Mucosa of stomach (tissue), 1 donor: ENCODE data around the gene ACSM2A.
"Not testable (repeated sequence)": the region's sequence is repeated elsewhere in the genome, so short reads cannot be mapped to it uniquely, and the experiment has no call there.

ENCODE experiments used
- H3K27me3 ChIP-seq: one replicate; pipeline ENCODE4 v1.7.0; 2013; ENCODE audit warnings: mild to moderate bottlenecking, low read length; ENCODE audit not compliant: control insufficient read depth, insufficient read depth
- H3K36me3 ChIP-seq: one replicate; pipeline ENCODE4 v1.7.0; 2013; ENCODE audit warnings: low read length; ENCODE audit not compliant: control insufficient read depth, insufficient read depth
- H3K4me1 ChIP-seq: one replicate; pipeline ENCODE4 v1.7.0; 2013; ENCODE audit warnings: mild to moderate bottlenecking, low read length; ENCODE audit not compliant: control insufficient read depth, insufficient read depth
- H3K4me3 ChIP-seq: one replicate; pipeline ENCODE4 v1.7.0; 2013; ENCODE audit warnings: low read length
- H3K9ac ChIP-seq: one replicate; pipeline ENCODE4 v1.7.0; 2013; ENCODE audit warnings: mild to moderate bottlenecking, low read length, moderate library complexity
- H3K9me3 ChIP-seq: one replicate; pipeline ENCODE4 v1.7.0; 2013; ENCODE audit warnings: mild to moderate bottlenecking, low read length, moderate library complexity; ENCODE audit not compliant: control insufficient read depth
- donor health status: Pancreatic carcinoma.

The ACSM2A gene

GRCh38 chr16:20468954-20469353 is 17.6 kb downstream of the ACSM2A start:
- not testable (repeated sequence) for H3K4me1 ChIP-seq, H3K9me3 ChIP-seq, H3K36me3 ChIP-seq, H3K9ac ChIP-seq, H3K4me3 ChIP-seq, H3K27me3 ChIP-seq

GRCh38 chr16:20469930-20470329 is 18.6 kb downstream of the ACSM2A start:
- H3K27me3 ChIP-seq, H3K9ac ChIP-seq, H3K4me3 ChIP-seq, H3K4me1 ChIP-seq, H3K9me3 ChIP-seq, H3K36me3 ChIP-seq: not testable (repeated sequence)

GRCh38 chr16:20470732-20471131 is 19.4 kb downstream of the ACSM2A start:
- H3K4me3 ChIP-seq, H3K4me1 ChIP-seq, H3K27me3 ChIP-seq, H3K36me3 ChIP-seq, H3K9ac ChIP-seq, H3K9me3 ChIP-seq: not testable (repeated sequence)

- not testable (repeated sequence) for H3K4me3 ChIP-seq, H3K4me1 ChIP-seq, H3K9ac ChIP-seq, H3K9me3 ChIP-seq, H3K27me3 ChIP-seq, H3K36me3 ChIP-seq
Measured at GRCh38 chr16:20477188-20477744, 25.9 kb downstream of the ACSM2A start.

GRCh38 chr16:20483989-20484388 is 32.7 kb downstream of the ACSM2A start:
- not testable (repeated sequence) for H3K27me3 ChIP-seq, H3K36me3 ChIP-seq, H3K4me1 ChIP-seq

GRCh38 chr16:20484726-20485125 is 33.4 kb downstream of the ACSM2A start:
- Histone ChIP-seq H3K27me3 (no peaks in the 10 kb centered on the region), H3K4me3 (no peak overlapping the region), H3K36me3 (no peaks in the 10 kb centered on the region), H3K9me3 (no peaks in the 10 kb centered on the region), H3K9ac (no peak overlapping the region), H3K4me1 (no peaks in the 10 kb centered on the region)

More at GRCh38 chr16:20483989-20484388, 32.7 kb downstream of the ACSM2A start:
- H3K9ac ChIP-seq, H3K9me3 ChIP-seq, H3K4me3 ChIP-seq: not testable (repeated sequence)

- Histone ChIP-seq H3K4me1 (no peaks in the 10 kb centered on the region), H3K9ac (no peak overlapping the region), H3K36me3 (no peaks in the 10 kb centered on the region), H3K27me3 (no peaks in the 10 kb centered on the region), H3K4me3 (no peak overlapping the region), H3K9me3 (no peaks in the 10 kb centered on the region)
Measured at GRCh38 chr16:20485408-20485807, 34.1 kb downstream of the ACSM2A start.

- not testable (repeated sequence) for H3K27me3 ChIP-seq, H3K9ac ChIP-seq, H3K36me3 ChIP-seq, H3K4me3 ChIP-seq, H3K9me3 ChIP-seq, H3K4me1 ChIP-seq
Measured at GRCh38 chr16:20490994-20491393, 39.7 kb downstream of the ACSM2A start.

GRCh38 chr16:20491448-20491847 is 40.1 kb downstream of the ACSM2A start:
- not testable (repeated sequence) for H3K4me3 ChIP-seq, H3K36me3 ChIP-seq, H3K9me3 ChIP-seq, H3K9ac ChIP-seq, H3K4me1 ChIP-seq, H3K27me3 ChIP-seq

GRCh38 chr16:20504418-20504817 is 53.1 kb downstream of the ACSM2A start:
- Histone ChIP-seq H3K9ac (no peak overlapping the region), H3K9me3 (no peaks in the 10 kb centered on the region), H3K36me3 (no peaks in the 10 kb centered on the region), H3K4me1 (no peaks in the 10 kb centered on the region), H3K4me3 (no peak overlapping the region), H3K27me3 (no peaks in the 10 kb centered on the region)

- Histone ChIP-seq H3K36me3 (no peaks in the 10 kb centered on the region), H3K9ac (no peak overlapping the region), H3K9me3 (no peaks in the 10 kb centered on the region), H3K27me3 (no peaks in the 10 kb centered on the region), H3K4me1 (no peaks in the 10 kb centered on the region), H3K4me3 (no peak overlapping the region)
Measured at GRCh38 chr16:20507280-20507679, 56.0 kb downstream of the ACSM2A start.

GRCh38 chr16:20510323-20510722 is 59.0 kb downstream of the ACSM2A start:
- no peaks in the 10 kb centered on the region for H3K9me3 ChIP-seq
- H3K27me3 ChIP-seq = no peaks in the 10 kb centered on the region
- no peak overlapping the region for H3K9ac ChIP-seq
- no peak overlapping the region for H3K4me3 ChIP-seq
- no peaks in the 10 kb centered on the region for H3K4me1 ChIP-seq
- no peaks in the 10 kb centered on the region for H3K36me3 ChIP-seq

- no peaks in the 10 kb centered on the region for H3K27me3 ChIP-seq
- no peaks in the 10 kb centered on the region for H3K36me3 ChIP-seq
- no peaks in the 10 kb centered on the region for H3K9me3 ChIP-seq
- no peak overlapping the region for H3K9ac ChIP-seq
- no peaks in the 10 kb centered on the region for H3K4me1 ChIP-seq
- H3K4me3 ChIP-seq = no peak overlapping the region
Measured at GRCh38 chr16:20515688-20516090, 64.4 kb downstream of the ACSM2A start.
